Vagina (tissue), 2 donors: ENCODE data around the gene OSM. TPM values are rescaled to one million over a fixed set of nuclear protein-coding genes. Genes with fewer than 3 reads are reported as not detected.
A peak's percentile ranks its signal among the peaks of the same experiment; 100 is the strongest.

Source experiments
- DNase-seq, 2 donors: peaks; one replicate each; pipeline ENCODE4 v3.0.0-alpha.2; 2017; ENCODE audit errors: extremely low spot score in 2 of 2
- H3K27ac ChIP-seq: fragments of 200-600 bp; sonication (generic); one replicate; pipeline ENCODE4 v1.5.1; 2019
- H3K27me3 ChIP-seq: fragments of 200-600 bp; sonication (generic); one replicate; pipeline ENCODE4 v1.5.1; 2019
- H3K36me3 ChIP-seq, 2 donors: fragments of 200-600 bp; sonication (generic); one replicate each; pipeline ENCODE4 v1.5.1; 2017 to 2019
- H3K4me1 ChIP-seq: fragments of 200-600 bp; sonication (generic); one replicate; pipeline ENCODE4 v1.5.1; 2019
- H3K4me3 ChIP-seq, 2 donors: fragments of 200-600 bp; sonication (generic); 1 replicate in 1 of 2; 2 replicates in 1 of 2; pipeline ENCODE4 v1.5.1; 2016 to 2019
- H3K9me3 ChIP-seq: fragments of 200-600 bp; sonication (generic); one replicate; pipeline ENCODE4 v1.5.1; 2019
- CTCF ChIP-seq, 3 experiments: fragments of 450-650 bp in 2 of 3; fragments of 200-600 bp in 1 of 3; sonication (generic) in 1 of 3; IDR thresholded peaks; one replicate each; pipeline ENCODE4 v1.5.1; 2017 to 2019; ENCODE audit warnings: antibody characterized with exemption in 3 of 3, mild to moderate bottlenecking in 2 of 3, moderate library complexity in 2 of 3
- POLR2A ChIP-seq, 2 donors: fragments of 450-650 bp; IDR thresholded peaks; one replicate each; pipeline ENCODE4 v1.6.1; 2017; ENCODE audit warnings: antibody characterized with exemption in 2 of 2, mild to moderate bottlenecking in 2 of 2, moderate library complexity in 2 of 2
- POLR2AphosphoS5 ChIP-seq, 2 donors: sonication (generic); formaldehyde crosslinking; IDR thresholded peaks; one replicate each; pipeline ENCODE4 v1.9.0; 2017; ENCODE audit warnings: antibody characterized with exemption in 2 of 2, mild to moderate bottlenecking in 2 of 2, low read depth in 1 of 2; ENCODE audit not compliant: insufficient read depth in 1 of 2
- intact Hi-C: fragments of 100-400 bp; cut with DNase I; formaldehyde crosslinking; loops from one replicate; pipeline ENCODE4 v1.15.1; 2023
- total RNA-seq: library from RNA; depleted of rRNA; stranded (reverse); fragments of >200 nt; gene quantifications from one replicate; pipeline ENCODE4 v1.2.3, GENCODE V29; 2016

Gene OSM
- total RNA-seq, 1 donor from 2014 or later: not detected

- no peak for DNase-seq
- no peaks in the 10 kb centered on the region for H3K27me3 ChIP-seq
- TF ChIP-seq POLR2A (IDR thresholded peaks at IDR 0.05) (no peak), POLR2AphosphoS5 (IDR thresholded peaks at IDR 0.05; ENCODE audit: insufficient read depth in 1 of 2, low read depth in 1 of 2) (peak; percentile 53 to 55), CTCF (IDR thresholded peaks at IDR 0.05) (no peak)
- H3K9me3 ChIP-seq: no peaks in the 10 kb centered on the region
- no peak overlapping the region for H3K4me3 ChIP-seq
- intact Hi-C loops: no loop called here
- peaks cover 99% of the 10 kb centered on the region for H3K4me1 ChIP-seq
- peaks cover 0 to 37% of the 10 kb centered on the region in 2 donors for H3K36me3 ChIP-seq
- peak overlapping the region; percentile 75 for H3K27ac ChIP-seq
Observed at GRCh38 chr22:30301995-30302809, 35.6 kb upstream of the OSM start.

- peak overlapping the region; percentile 49 for H3K27ac ChIP-seq
- TF ChIP-seq CTCF (IDR thresholded peaks at IDR 0.05) (no peak), POLR2AphosphoS5 (IDR thresholded peaks at IDR 0.05; ENCODE audit: insufficient read depth in 1 of 2, low read depth in 1 of 2) (no peak), POLR2A (IDR thresholded peaks at IDR 0.05) (no peak)
- H3K4me3 ChIP-seq: no peak overlapping the region
- no peak for DNase-seq
- no peaks in the 10 kb centered on the region for H3K27me3 ChIP-seq
- H3K4me1 ChIP-seq: peaks cover 86% of the 10 kb centered on the region
- H3K9me3 ChIP-seq: no peaks in the 10 kb centered on the region
- H3K36me3 ChIP-seq: peaks cover 0 to 57% of the 10 kb centered on the region in 2 donors
- intact Hi-C loops: no loop called here
Observed at GRCh38 chr22:30299322-30299721, 32.7 kb upstream of the OSM start.

GRCh38 chr22:30297991-30298701 is 31.5 kb upstream of the OSM start:
- Histone ChIP-seq H3K4me3 (no peak overlapping the region), H3K27ac (peak overlapping the region; percentile 49), H3K9me3 (no peaks in the 10 kb centered on the region), H3K4me1 (peaks cover 79% of the 10 kb centered on the region), H3K27me3 (no peaks in the 10 kb centered on the region), H3K36me3 (peaks cover 0 to 69% of the 10 kb centered on the region in 2 donors)
- intact Hi-C loops: no loop called here
- peak in 1 of 2 donors; percentile 42 for TF ChIP-seq POLR2AphosphoS5 (IDR thresholded peaks at IDR 0.05; ENCODE audit: insufficient read depth in 1 of 2, low read depth in 1 of 2)
- TF ChIP-seq CTCF (IDR thresholded peaks at IDR 0.05): no peak
- no peak for DNase-seq

GRCh38 chr22:30297276-30297990 is 30.8 kb upstream of the OSM start:
- DNase-seq: no peak
- Histone ChIP-seq H3K4me1 (peaks cover 79% of the 10 kb centered on the region), H3K27ac (no peak overlapping the region), H3K9me3 (no peaks in the 10 kb centered on the region), H3K36me3 (peaks cover 0 to 76% of the 10 kb centered on the region in 2 donors), H3K27me3 (no peaks in the 10 kb centered on the region), H3K4me3 (no peak overlapping the region)
- TF ChIP-seq POLR2A (IDR thresholded peaks at IDR 0.05): no peak
- no peak for TF ChIP-seq POLR2AphosphoS5 (IDR thresholded peaks at IDR 0.05; ENCODE audit: insufficient read depth in 1 of 2, low read depth in 1 of 2)
- no peak for TF ChIP-seq CTCF (IDR thresholded peaks at IDR 0.05)
- intact Hi-C loops: no loop called here
